ENCODE measurements around the gene FADS3.

- no peak for TF ChIP-seq CTCF (conservative IDR thresholded peaks at IDR 0.05 in 1 of 2, IDR thresholded peaks at IDR 0.05 in 1 of 2; ENCODE audit: extremely low read depth in 1 of 2, insufficient read depth in 1 of 2, low read depth in 1 of 2, low read length in 2 of 2)
- no peak for TF ChIP-seq EZH2 (IDR thresholded peaks at IDR 0.05; ENCODE audit: borderline replicate concordance, low read length)
These were observed 18.3 kb downstream of the FADS3 start for GRCh38 chr11:61872935-61873565.
